ENCODE data around the gene TTBK2. TPM values are rescaled to one million over a fixed set of nuclear protein-coding genes. Genes with fewer than 3 reads are reported as not detected.

TTBK2 gene
- total RNA-seq, 2 donors from 2014 or later, result 6.8 to 9.1 TPM

GRCh38 chr15:42931702-42932486 is 11.3 kb upstream of the TTBK2 start:
- intact Hi-C loops (cut with DNase I), result no loop called here
- no peak overlapping the region for H3K9ac ChIP-seq (ENCODE audit: low read depth in 2 of 2, low read length in 2 of 2)
- DNase-seq, result no peak
- no peaks in the 10 kb centered on the region for H3K4me1 ChIP-seq
- H3K4me3 ChIP-seq, result no peak overlapping the region
- H3K27ac ChIP-seq, result no peak overlapping the region
- H3K27me3 ChIP-seq, result no peaks in the 10 kb centered on the region
- H3K36me3 ChIP-seq, result no peaks in the 10 kb centered on the region
- TF ChIP-seq CTCF (IDR thresholded peaks at IDR 0.05), result no peak
- no peaks in the 10 kb centered on the region for H3K9me3 ChIP-seq

GRCh38 chr15:42929306-42929848 is 8.8 kb upstream of the TTBK2 start:
- Histone ChIP-seq H3K9ac (ENCODE audit: low read depth in 2 of 2, low read length in 2 of 2) (no peak overlapping the region), H3K4me1 (no peaks in the 10 kb centered on the region), H3K9me3 (no peaks in the 10 kb centered on the region), H3K27me3 (no peaks in the 10 kb centered on the region), H3K36me3 (no peaks in the 10 kb centered on the region), H3K27ac (no peak overlapping the region), H3K4me3 (no peak overlapping the region)
- no peak for DNase-seq
- intact Hi-C loops (cut with DNase I), result loop anchor here (10.0 kb wide), 1 partner anchor 125 kb away; no protein-coding TSS in a partner anchor
- no peak for TF ChIP-seq CTCF (IDR thresholded peaks at IDR 0.05)

- intact Hi-C loops (cut with DNase I), result loop anchor here (10.0 kb wide), 1 partner anchor 117 kb away; no protein-coding TSS in a partner anchor
- Histone ChIP-seq H3K27me3 (no peaks in the 10 kb centered on the region), H3K9ac (ENCODE audit: low read depth in 2 of 2, low read length in 2 of 2) (peak overlapping the region; percentile 38 to 67), H3K4me3 (peak overlapping the region; percentile 94), H3K36me3 (no peaks in the 10 kb centered on the region), H3K4me1 (no peaks in the 10 kb centered on the region), H3K27ac (peak overlapping the region; percentile 3), H3K9me3 (no peaks in the 10 kb centered on the region)
- TF ChIP-seq CTCF (IDR thresholded peaks at IDR 0.05), result no peak
- DNase-seq, result peak; percentile 46
Measured at GRCh38 chr15:42921342-42921731, 759 bp upstream of the TTBK2 start.

- DNase-seq, result peak; percentile 44
- intact Hi-C loops (cut with DNase I), result loop anchor here (10.0 kb wide), 1 partner anchor 115 kb away; no protein-coding TSS in a partner anchor
- peak overlapping the region; percentile 94 for H3K4me3 ChIP-seq
- H3K9ac ChIP-seq (ENCODE audit: low read depth in 2 of 2, low read length in 2 of 2), result peak overlapping the region; percentile 80 to 89
- H3K27ac ChIP-seq, result peak overlapping the region; percentile 66
- no peaks in the 10 kb centered on the region for H3K36me3 ChIP-seq
- H3K9me3 ChIP-seq, result no peaks in the 10 kb centered on the region
- H3K27me3 ChIP-seq, result no peaks in the 10 kb centered on the region
- no peak for TF ChIP-seq CTCF (IDR thresholded peaks at IDR 0.05)
- H3K4me1 ChIP-seq, result no peaks in the 10 kb centered on the region
Measured at GRCh38 chr15:42919799-42920518, 619 bp downstream of the TTBK2 start.

- H3K27me3 ChIP-seq, result no peaks in the 10 kb centered on the region
- H3K27ac ChIP-seq, result no peak overlapping the region
- H3K36me3 ChIP-seq, result no peaks in the 10 kb centered on the region
- H3K9me3 ChIP-seq, result no peaks in the 10 kb centered on the region
- no peaks in the 10 kb centered on the region for H3K4me1 ChIP-seq
- intact Hi-C loops (cut with DNase I), result no loop called here
- no peak overlapping the region for H3K9ac ChIP-seq (ENCODE audit: low read depth in 2 of 2, low read length in 2 of 2)
- no peak for DNase-seq
- no peak overlapping the region for H3K4me3 ChIP-seq
- no peak for TF ChIP-seq CTCF (IDR thresholded peaks at IDR 0.05)
Measured at GRCh38 chr15:42919308-42919707, 1.3 kb downstream of the TTBK2 start.
